A549 treated with AZD9567 at 1 μM for 4 hours (cell line): ENCODE data around the gene MLANA. TPM values are rescaled to one million over a fixed set of nuclear protein-coding genes. Genes with fewer than 3 reads are reported as not detected.

ENCODE experiments used
- total RNA-seq: library from RNA; stranded (reverse); fragments of 200-300 nt; extraction: Qiagen RNA extraction; gene quantifications from 5 replicates; pipeline ENCODE4 v1.2.3, GENCODE V29; 2022; ENCODE audit not compliant: insufficient read depth

Gene MLANA, protein sequence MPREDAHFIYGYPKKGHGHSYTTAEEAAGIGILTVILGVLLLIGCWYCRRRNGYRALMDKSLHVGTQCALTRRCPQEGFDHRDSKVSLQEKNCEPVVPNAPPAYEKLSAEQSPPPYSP
- total RNA-seq = not detected in 5 replicates

DNA sequence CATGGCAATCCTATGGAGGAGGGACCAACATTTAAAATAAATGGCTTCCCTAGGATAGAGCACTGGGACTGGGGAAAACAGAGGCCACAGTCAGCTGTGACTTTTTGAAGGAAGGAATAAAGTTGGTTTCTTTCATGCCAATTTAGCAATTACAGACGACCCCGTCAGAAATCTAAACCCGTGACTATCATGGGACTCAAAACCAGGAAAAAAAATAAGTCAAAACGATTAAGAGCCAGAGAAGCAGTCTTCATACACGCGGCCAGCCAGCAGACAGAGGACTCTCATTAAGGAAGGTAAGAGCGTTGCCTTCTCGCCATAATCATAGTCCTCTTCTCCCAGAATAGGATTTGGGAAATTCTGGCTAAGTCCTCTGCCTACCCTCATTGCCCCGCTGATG lies at the start of gene MLANA:
MLANA (plus strand) TSS at position 249 of the 400 bp plus-strand sequence. CDS start 1,586 bp downstream, outside the sequence.

Other genes starting within 250 kb of the MLANA start
- 16.8 to 19.4 TPM (median 18.3 TPM) in 5 replicates for gene ERMP1, start 57.8 kb upstream of the MLANA start, total RNA-seq
- 10.3 to 15.6 TPM (median 14.6 TPM) in 5 replicates for gene RANBP6, start 124.7 kb downstream of the MLANA start, total RNA-seq